Upper lobe of left lung (tissue), 6 donors: ENCODE results near the gene LILRB4. TPM values are rescaled to one million over a fixed set of nuclear protein-coding genes. Genes with fewer than 3 reads are reported as not detected.
A peak's percentile ranks its signal among the peaks of the same experiment; 100 is the strongest.

Experiments
- ATAC-seq, 2 donors: fragments of 200-7000 bp; cut with Tn5 transposase; one replicate each; pipeline ENCODE4 v1.9.1; 2022; ENCODE audit warnings: mild to moderate bottlenecking in 2 of 2, moderate library complexity in 2 of 2; ENCODE audit not compliant: low FRiP score in 2 of 2
- DNase-seq, 2 donors: peaks; one replicate each; pipeline ENCODE4 v3.0.0-alpha.2; 2019 to 2020
- H3K27ac ChIP-seq, 4 donors: fragments of 200-600 bp; sonication (generic); one replicate each; pipeline ENCODE4 v1.5.1; 2016 to 2019
- H3K27me3 ChIP-seq, 4 donors: fragments of 200-600 bp; sonication (generic); one replicate each; pipeline ENCODE4 v1.5.1; 2017 to 2019
- H3K36me3 ChIP-seq, 4 donors: fragments of 200-600 bp; sonication (generic); one replicate each; pipeline ENCODE4 v1.5.1; 2016 to 2019
- H3K4me1 ChIP-seq, 4 donors: fragments of 200-600 bp; sonication (generic); one replicate each; pipeline ENCODE4 v1.5.1; 2018 to 2019
- H3K4me3 ChIP-seq, 4 donors: fragments of 200-600 bp; sonication (generic); one replicate each; pipeline ENCODE4 v1.5.1; 2017 to 2019; ENCODE audit warnings: mild to moderate bottlenecking in 2 of 4, moderate library complexity in 1 of 4
- H3K9me3 ChIP-seq, 4 donors: fragments of 200-600 bp; sonication (generic); one replicate each; pipeline ENCODE4 v1.5.1; 2018 to 2019
- EP300 ChIP-seq, 4 donors: sonication (generic); formaldehyde crosslinking; IDR thresholded peaks; one replicate each; pipeline ENCODE4 v1.5.1; 2017; ENCODE audit warnings: antibody characterized with exemption in 4 of 4, control low read depth in 2 of 4
- POLR2A ChIP-seq, 4 donors: fragments of 450-650 bp; IDR thresholded peaks; one replicate each; pipeline ENCODE4 v1.5.1; 2016 to 2017; ENCODE audit warnings: antibody characterized with exemption in 4 of 4, mild to moderate bottlenecking in 2 of 4
- POLR2AphosphoS5 ChIP-seq, 2 donors: sonication (generic); formaldehyde crosslinking; IDR thresholded peaks; one replicate each; pipeline ENCODE4 v1.5.1; 2017; ENCODE audit warnings: antibody characterized with exemption in 2 of 2
- whole genome bisulfite sequencing, 2 donors: methylation state at CpG; one replicate each; pipeline ENCODE4 v1.1.5; 2017 to 2018; 5-methylcytosine and 5-hydroxymethylcytosine counted together
- total RNA-seq, 6 donors: library from RNA; depleted of rRNA in 4 of 6; stranded (reverse); fragments of >200 nt in 4 of 6; gene quantifications; one replicate each; pipeline versions ENCODE4 v1.1.0 to v1.2.1, GENCODE V29; 2016 to 2021
- TF ChIP-seq, protein P1 (sequence below), 6 experiments: fragments of 450-650 bp in 4 of 6; fragments of 200-600 bp in 2 of 6; sonication (generic) in 2 of 6; IDR thresholded peaks; one replicate each; pipeline ENCODE4 v1.5.1; 2016 to 2019; ENCODE audit warnings: antibody characterized with exemption in 6 of 6
- donor health status: DM: no; HTN: no; CAD: no; lungs with moderate emphysema.
- donor health status: DM: no; HTN: yes; CAD: no; lungs with severe emphysema.

Gene LILRB4
- total RNA-seq, 6 donors from 2014 or later: 3.8 to 55.5 (median 24.9) TPM

DNA sequence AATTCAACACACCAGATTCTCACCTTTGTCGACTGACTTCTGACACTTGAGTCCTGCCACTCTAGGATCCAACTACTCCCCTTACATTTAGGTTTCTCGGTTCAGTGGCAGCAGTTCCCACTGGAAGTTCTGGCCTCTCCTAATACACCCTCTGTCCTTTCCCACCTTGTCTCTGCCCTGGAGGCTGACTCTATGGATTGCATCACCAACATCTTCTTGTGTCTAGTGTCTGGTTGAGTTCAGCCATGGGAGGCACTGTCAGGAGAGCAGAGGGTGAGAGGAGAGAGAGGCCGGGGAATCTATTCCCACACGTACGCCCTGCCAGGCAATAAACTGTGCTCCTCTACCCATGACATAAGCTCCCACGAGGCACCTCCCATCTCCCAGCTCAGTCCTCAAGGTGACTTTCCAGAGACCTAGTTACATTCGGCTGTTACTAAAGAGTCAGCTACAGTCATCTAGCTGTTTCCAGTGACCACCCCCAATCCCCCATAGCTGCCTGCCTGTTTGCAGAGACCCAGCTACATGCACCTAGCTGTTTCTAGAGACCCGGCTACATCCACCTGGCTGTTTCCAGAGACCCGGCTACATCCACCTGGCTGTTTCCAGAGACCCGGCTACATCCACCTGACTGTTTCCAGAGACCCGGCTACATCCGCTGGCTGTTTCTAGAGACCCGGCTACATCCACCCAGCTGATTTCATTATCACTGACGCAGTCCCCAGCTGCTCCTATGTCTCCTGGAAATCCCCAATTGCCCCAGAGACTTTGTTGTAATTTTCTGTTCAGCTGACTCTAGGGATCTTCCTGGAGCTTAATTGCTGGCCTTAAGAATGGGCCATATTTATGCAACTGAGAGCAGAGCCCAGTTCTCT lies 8.1 kb upstream of the LILRB4 start:
- TF ChIP-seq, protein P1, sequence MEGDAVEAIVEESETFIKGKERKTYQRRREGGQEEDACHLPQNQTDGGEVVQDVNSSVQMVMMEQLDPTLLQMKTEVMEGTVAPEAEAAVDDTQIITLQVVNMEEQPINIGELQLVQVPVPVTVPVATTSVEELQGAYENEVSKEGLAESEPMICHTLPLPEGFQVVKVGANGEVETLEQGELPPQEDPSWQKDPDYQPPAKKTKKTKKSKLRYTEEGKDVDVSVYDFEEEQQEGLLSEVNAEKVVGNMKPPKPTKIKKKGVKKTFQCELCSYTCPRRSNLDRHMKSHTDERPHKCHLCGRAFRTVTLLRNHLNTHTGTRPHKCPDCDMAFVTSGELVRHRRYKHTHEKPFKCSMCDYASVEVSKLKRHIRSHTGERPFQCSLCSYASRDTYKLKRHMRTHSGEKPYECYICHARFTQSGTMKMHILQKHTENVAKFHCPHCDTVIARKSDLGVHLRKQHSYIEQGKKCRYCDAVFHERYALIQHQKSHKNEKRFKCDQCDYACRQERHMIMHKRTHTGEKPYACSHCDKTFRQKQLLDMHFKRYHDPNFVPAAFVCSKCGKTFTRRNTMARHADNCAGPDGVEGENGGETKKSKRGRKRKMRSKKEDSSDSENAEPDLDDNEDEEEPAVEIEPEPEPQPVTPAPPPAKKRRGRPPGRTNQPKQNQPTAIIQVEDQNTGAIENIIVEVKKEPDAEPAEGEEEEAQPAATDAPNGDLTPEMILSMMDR (IDR thresholded peaks at IDR 0.05): no peak
- TF ChIP-seq EP300 (IDR thresholded peaks at IDR 0.05): no peak
- DNase-seq: no peak
- Histone ChIP-seq H3K27ac (no peak overlapping the region), H3K36me3 (no peaks in the 10 kb centered on the region), H3K9me3 (no peaks in the 10 kb centered on the region), H3K27me3 (no peaks in the 10 kb centered on the region), H3K4me1 (no peaks in the 10 kb centered on the region), H3K4me3 (no peak overlapping the region)
- WGBS, 2 donors: 74 to 77% methylated on average over 14 of the region's 14 CpGs
- ATAC-seq: peak in 1 of 2 donors; percentile 49

DNA sequence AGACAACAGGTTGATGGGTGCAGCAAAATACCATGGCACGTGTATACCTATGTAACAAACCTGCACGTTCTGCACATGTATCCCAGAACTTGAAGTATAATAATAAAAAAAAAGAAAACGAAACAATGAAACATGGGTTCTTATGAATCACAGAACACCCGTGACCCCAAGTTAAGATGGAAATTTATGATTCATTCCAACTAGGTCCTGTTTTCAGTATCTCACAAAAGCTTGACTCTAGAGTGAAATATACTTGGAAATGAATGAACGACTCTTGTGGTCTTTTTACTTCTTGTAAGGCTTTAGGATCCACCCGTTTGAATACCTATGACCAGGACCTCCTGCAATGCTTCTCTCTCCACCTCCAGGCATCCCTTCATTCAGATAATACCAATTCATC lies 3.5 kb upstream of the LILRB4 start:
- no peaks in the 10 kb centered on the region for H3K27me3 ChIP-seq
- DNase-seq: no peak
- TF ChIP-seq EP300 (IDR thresholded peaks at IDR 0.05) (no peak), POLR2AphosphoS5 (IDR thresholded peaks at IDR 0.05) (no peak), POLR2A (IDR thresholded peaks at IDR 0.05) (no peak)
- TF ChIP-seq, protein P1 (IDR thresholded peaks at IDR 0.05): no peak
- ATAC-seq: no peak
- H3K36me3 ChIP-seq: no peaks in the 10 kb centered on the region
- H3K9me3 ChIP-seq: no peaks in the 10 kb centered on the region
- no peak overlapping the region for H3K4me3 ChIP-seq
- H3K4me1 ChIP-seq: no peaks in the 10 kb centered on the region
- H3K27ac ChIP-seq: no peak overlapping the region
- WGBS, 2 donors: 74 to 77% methylated on average over 6 of the region's 6 CpGs

DNA sequence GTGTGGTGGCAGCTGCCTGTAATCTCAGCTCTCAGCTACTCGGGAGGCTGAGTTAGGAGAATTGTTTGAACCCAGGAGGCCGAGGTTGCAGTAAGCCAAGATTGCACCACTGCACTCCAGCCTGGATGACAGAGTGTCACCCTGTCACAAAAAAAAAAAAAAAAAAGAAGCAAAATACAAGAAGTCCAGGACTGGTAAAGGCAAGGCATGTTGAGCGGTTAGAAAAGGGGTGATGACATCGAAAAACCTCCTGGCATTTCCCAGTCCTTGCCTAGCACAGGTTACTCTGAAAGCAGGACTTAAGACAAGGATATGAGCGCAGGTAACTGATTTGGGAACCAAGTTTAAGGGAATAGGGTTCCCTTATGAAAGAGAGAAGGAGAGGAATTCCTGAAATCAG lies 2.5 kb upstream of the LILRB4 start:
- H3K27me3 ChIP-seq: peaks cover 0 to 4% (median 0%) of the 10 kb centered on the region in 4 donors
- peak in 1 of 2 donors; percentile 54 for ATAC-seq
- 74 to 79% methylated on average over 5 of the region's 5 CpGs for WGBS, 2 donors
- H3K4me1 ChIP-seq: no peaks in the 10 kb centered on the region
- H3K9me3 ChIP-seq: no peaks in the 10 kb centered on the region
- H3K36me3 ChIP-seq: no peaks in the 10 kb centered on the region
- DNase-seq: no peak
- no peak for TF ChIP-seq POLR2A (IDR thresholded peaks at IDR 0.05)
- no peak overlapping the region for H3K4me3 ChIP-seq
- peak overlapping the region in 1 of 4 donors; percentile 56 for H3K27ac ChIP-seq

DNA sequence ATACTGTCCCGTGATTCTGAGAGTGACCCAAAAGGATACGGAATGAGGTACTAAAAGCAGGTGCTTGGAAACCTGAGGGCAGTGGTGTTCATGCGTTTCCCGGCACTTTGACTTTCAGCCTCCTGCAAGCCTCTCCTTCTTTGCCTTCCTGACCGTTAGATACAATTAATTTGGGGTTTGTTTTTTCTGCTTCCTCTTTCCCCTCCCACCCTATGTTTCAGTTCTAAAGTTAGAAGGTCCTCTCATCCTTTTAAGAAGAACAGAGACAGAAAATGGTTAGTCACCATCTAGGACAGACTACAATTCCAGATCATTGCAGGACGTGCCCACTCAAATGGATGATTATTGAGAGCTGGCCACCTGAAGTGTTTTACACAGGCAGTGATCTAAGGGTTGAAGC lies 1.8 kb upstream of the LILRB4 start:
- H3K9me3 ChIP-seq: no peaks in the 10 kb centered on the region
- H3K4me1 ChIP-seq: no peaks in the 10 kb centered on the region
- DNase-seq: no peak
- H3K27ac ChIP-seq: peak overlapping the region in 1 of 4 donors; percentile 56
- H3K36me3 ChIP-seq: no peaks in the 10 kb centered on the region
- H3K4me3 ChIP-seq: no peak overlapping the region
- TF ChIP-seq, protein P1 (IDR thresholded peaks at IDR 0.05): no peak
- peak in 1 of 4 donors; percentile 36 for TF ChIP-seq POLR2A (IDR thresholded peaks at IDR 0.05)
- TF ChIP-seq EP300 (IDR thresholded peaks at IDR 0.05): no peak
- no peak for TF ChIP-seq POLR2AphosphoS5 (IDR thresholded peaks at IDR 0.05)
- WGBS, 2 donors: 63% methylated on average over 6 of the region's 6 CpGs
- H3K27me3 ChIP-seq: peaks cover 0 to 4% (median 0%) of the 10 kb centered on the region in 4 donors
- peak in 1 of 2 donors; percentile 48 for ATAC-seq

DNA sequence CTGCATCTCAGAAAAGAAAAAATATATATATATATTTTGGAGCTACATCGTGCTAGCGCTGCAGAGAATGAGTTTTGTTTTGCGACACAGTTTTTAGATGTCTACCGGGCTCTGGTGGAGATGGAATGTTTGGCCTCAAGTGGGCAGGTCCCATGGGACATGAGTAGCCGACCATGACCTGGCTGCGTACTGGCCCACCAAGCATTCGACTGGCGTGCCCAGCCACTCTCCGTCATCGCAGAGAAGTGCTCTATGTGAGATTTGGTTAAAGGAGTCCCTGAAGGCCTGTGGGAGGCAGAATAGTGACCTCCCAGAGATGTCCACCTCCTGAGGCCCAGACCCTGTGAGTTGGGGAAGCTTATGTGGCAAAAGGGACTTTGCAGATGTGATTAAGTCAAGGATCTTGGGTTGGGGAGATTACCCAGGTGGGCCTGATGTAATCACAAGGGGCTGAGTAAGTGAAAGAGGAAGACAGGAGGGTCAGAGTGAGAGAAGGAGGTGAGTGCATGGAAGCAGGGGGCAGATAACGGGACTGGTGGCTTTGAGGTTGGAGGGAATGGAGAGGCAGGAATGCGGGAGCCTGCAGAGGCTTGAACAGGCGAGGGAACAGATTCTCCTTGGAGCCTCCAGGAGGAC lies 821 bp upstream of the LILRB4 start:
- no peaks in the 10 kb centered on the region for H3K4me1 ChIP-seq
- no peak overlapping the region for H3K27ac ChIP-seq
- no peak overlapping the region for H3K4me3 ChIP-seq
- 81 to 87% methylated on average over 13 of the region's 13 CpGs for WGBS, 2 donors
- ATAC-seq (no peak), DNase-seq (peak in 1 of 2 donors; percentile 44)
- no peaks in the 10 kb centered on the region for H3K36me3 ChIP-seq
- no peak for TF ChIP-seq POLR2A (IDR thresholded peaks at IDR 0.05)
- TF ChIP-seq, protein P1 (IDR thresholded peaks at IDR 0.05): no peak
- TF ChIP-seq EP300 (IDR thresholded peaks at IDR 0.05): no peak
- no peak for TF ChIP-seq POLR2AphosphoS5 (IDR thresholded peaks at IDR 0.05)
- H3K27me3 ChIP-seq: peaks cover 0 to 4% (median 0%) of the 10 kb centered on the region in 4 donors
- no peaks in the 10 kb centered on the region for H3K9me3 ChIP-seq
